Left ventricle myocardium inferior (tissue), 1 donor: ENCODE data around the gene ZNF254. TPM values are rescaled to one million over a fixed set of nuclear protein-coding genes. Genes with fewer than 3 reads are reported as not detected.
"Not testable (repeated sequence)": the region's sequence is repeated elsewhere in the genome, so short reads cannot be mapped to it uniquely, and the experiment has no call there.

Experiments used
- DNase-seq: peaks from one replicate; pipeline ENCODE4 v3.0.0-alpha.2; 2020
- H3K27ac ChIP-seq: fragments of 200-600 bp; replicated peaks from 2 replicates; pipeline ENCODE4 v1.8.0; 2021
- H3K27me3 ChIP-seq: fragments of 200-600 bp; 2 replicates; pipeline ENCODE4 v1.8.0; 2021; ENCODE audit warnings: low read depth
- H3K36me3 ChIP-seq: fragments of 200-600 bp; 2 replicates; pipeline ENCODE4 v1.8.0; 2021
- H3K4me1 ChIP-seq: fragments of 200-600 bp; 2 replicates; pipeline ENCODE4 v1.8.0; 2021
- H3K4me3 ChIP-seq: fragments of 200-600 bp; 2 replicates; pipeline ENCODE4 v1.8.0; 2021; ENCODE audit warnings: mild to moderate bottlenecking, moderate library complexity
- H3K9me3 ChIP-seq: fragments of 200-600 bp; replicated peaks from 2 replicates; pipeline ENCODE4 v1.8.0; 2021
- CTCF ChIP-seq: fragments of 200-600 bp; IDR thresholded peaks from 2 replicates; pipeline ENCODE4 v1.8.0; 2021; ENCODE audit warnings: antibody characterized with exemption, mild to moderate bottlenecking, borderline replicate concordance
- intact Hi-C: fragments of 100-400 bp; cut with micrococcal nuclease; formaldehyde crosslinking; loops from one replicate; pipeline ENCODE4 v1.11.0; 2022
- total RNA-seq: library from RNA; stranded (reverse); fragmentation: NEBNext Ultra II Directional; extraction: Animal tissue kit (Norgen Biotek cat#: 25700); gene quantifications from one replicate; pipeline ENCODE4 v1.2.1, GENCODE V29; 2021
- donor health status: DM: no; HTN: yes; CAD: no; lungs with severe emphysema.

Gene ZNF254
- total RNA-seq, 1 donor from 2014 or later: 8.4 TPM

- H3K36me3 ChIP-seq: no peaks in the 10 kb centered on the region
- intact Hi-C loops: no loop called here
- no peak overlapping the region for H3K4me3 ChIP-seq
- no peaks in the 10 kb centered on the region for H3K27me3 ChIP-seq
- H3K27ac ChIP-seq: no peak overlapping the region
- TF ChIP-seq CTCF: no peak
- no peaks in the 10 kb centered on the region for H3K9me3 ChIP-seq
- H3K4me1 ChIP-seq: peaks cover 81% of the 10 kb centered on the region
- DNase-seq: no peak
Measured at GRCh38 chr19:24098359-24098758, 11.4 kb downstream of the ZNF254 start.

DNA sequence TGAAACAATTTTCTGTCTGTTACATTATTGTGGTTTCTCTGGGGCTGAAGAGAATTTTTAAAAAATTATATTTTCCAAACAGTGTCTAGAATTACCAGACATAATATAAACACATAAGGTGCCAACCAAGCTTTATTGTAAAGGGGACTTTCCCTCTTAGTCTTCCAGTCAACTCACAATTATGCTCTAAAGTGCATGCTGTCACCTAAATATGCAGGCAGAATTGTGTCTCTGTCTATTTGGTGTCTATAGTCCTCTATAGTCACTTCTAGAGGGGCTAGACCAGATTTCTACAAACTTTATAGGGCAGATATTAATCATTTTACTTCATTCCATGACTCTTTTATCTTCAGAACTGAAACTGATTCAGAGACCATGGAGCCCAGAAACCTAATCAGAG is 12.8 kb downstream of the ZNF254 start:
- DNase-seq: no peak
- Histone ChIP-seq H3K27ac (no peak overlapping the region), H3K4me1 (peaks cover 68% of the 10 kb centered on the region), H3K27me3 (no peaks in the 10 kb centered on the region), H3K4me3 (no peak overlapping the region), H3K36me3 (peaks cover 10% of the 10 kb centered on the region), H3K9me3 (no peaks in the 10 kb centered on the region)
- TF ChIP-seq CTCF: no peak
- intact Hi-C loops: no loop called here

GRCh38 chr19:24100597-24100996 is 13.6 kb downstream of the ZNF254 start:
- H3K36me3 ChIP-seq: peaks cover 14% of the 10 kb centered on the region
- H3K27me3 ChIP-seq, H3K27ac ChIP-seq, intact Hi-C loops, H3K4me3 ChIP-seq, DNase-seq, H3K9me3 ChIP-seq: not testable (repeated sequence)
- peaks cover 61% of the 10 kb centered on the region for H3K4me1 ChIP-seq

DNA sequence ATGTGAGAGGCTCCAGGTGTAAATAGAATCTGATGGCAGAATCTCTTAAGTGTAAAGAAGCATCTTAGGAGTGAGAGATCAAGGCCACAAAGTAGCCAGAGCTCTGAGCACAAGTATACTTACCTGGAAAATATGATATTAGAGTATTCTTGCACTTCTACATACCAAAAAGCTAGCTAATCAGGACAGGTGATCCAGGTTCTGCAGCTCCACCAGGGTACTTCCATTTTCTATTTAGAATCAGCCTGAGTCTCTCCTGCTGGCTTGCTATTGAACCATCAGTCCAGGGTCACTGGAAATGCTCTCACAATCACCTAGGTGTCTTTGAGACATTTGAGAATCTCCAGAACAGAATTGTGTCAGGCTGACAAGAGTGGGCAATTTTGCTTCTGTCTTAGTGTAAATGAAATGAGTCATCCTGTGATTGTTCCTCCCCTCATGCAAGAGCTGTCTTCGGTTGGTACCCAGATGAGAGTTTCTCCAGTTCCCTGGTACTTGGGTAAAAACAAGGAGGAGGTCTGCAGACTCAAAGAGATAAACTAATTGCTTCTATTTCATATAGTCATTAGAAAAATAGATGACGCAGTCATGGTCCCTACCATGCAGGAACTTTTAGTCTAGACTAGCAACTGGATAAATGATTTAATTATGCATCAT is 14.6 kb downstream of the ZNF254 start:
- intact Hi-C loops: no loop called here
- TF ChIP-seq CTCF: no peak
- Histone ChIP-seq H3K36me3 (peaks cover 24% of the 10 kb centered on the region), H3K27ac (no peak overlapping the region), H3K9me3 (no peaks in the 10 kb centered on the region), H3K27me3 (no peaks in the 10 kb centered on the region), H3K4me1 (peaks cover 51% of the 10 kb centered on the region), H3K4me3 (no peak overlapping the region)
- DNase-seq: no peak

GRCh38 chr19:24127601-24128000 is 40.6 kb downstream of the ZNF254 start:
- Histone ChIP-seq H3K27ac (no peak overlapping the region), H3K36me3 (peaks cover 97% of the 10 kb centered on the region), H3K4me3 (no peak overlapping the region), H3K9me3 (peaks cover 100% of the 10 kb centered on the region), H3K4me1 (no peaks in the 10 kb centered on the region), H3K27me3 (no peaks in the 10 kb centered on the region)
- TF ChIP-seq CTCF: no peak
- DNase-seq: no peak
- intact Hi-C loops: no loop called here

DNA sequence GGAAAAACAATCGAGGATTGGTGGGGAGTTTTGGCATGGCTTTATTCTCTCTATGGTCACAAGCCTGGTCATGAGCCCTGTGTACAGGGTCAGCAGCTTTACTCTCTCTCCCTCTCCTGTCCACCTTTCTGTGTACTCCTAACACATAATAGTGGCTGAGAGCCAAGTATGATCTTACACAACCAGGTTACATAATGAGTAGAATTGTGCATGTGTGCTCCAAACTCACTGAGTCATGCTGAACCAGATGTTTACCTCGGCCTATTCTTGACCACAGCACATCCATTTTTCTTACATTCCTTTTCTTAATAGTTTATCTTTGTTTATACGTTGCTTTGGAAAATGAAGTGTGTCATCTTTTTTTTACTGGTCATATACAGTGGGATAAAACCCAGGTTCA is 53.1 kb downstream of the ZNF254 start:
- intact Hi-C loops: no loop called here

More for the DNA sequence above, 53.1 kb downstream of the ZNF254 start:
- Histone ChIP-seq H3K27me3 (no peaks in the 10 kb centered on the region), H3K4me3 (no peak overlapping the region), H3K9me3 (peaks cover 99% of the 10 kb centered on the region), H3K36me3 (peaks cover 49% of the 10 kb centered on the region), H3K27ac (no peak overlapping the region), H3K4me1 (peaks cover 7% of the 10 kb centered on the region)
- TF ChIP-seq CTCF: no peak
- DNase-seq: no peak
